NCI-H187 (cell line): ENCODE measurements around the gene CACNG6.
"Not testable (repeated sequence)": the region's sequence is repeated elsewhere in the genome, so short reads cannot be mapped to it uniquely, and the experiment has no call there.

Source experiments
- DNase-seq, 2 experiments: peaks; one replicate each; lab custom pipeline; 2025; lab: John Stamatoyannopoulos, UW

Gene CACNG6

GRCh38 chr19:54002495-54003315, 11.3 kb downstream of the CACNG6 start:
- no peak for DNase-seq

- DNase-seq: no peak
Measured at GRCh38 chr19:54009440-54009839, 18.0 kb downstream of the CACNG6 start.

GRCh38 chr19:54010474-54010873, 19.0 kb downstream of the CACNG6 start:
- DNase-seq: no peak

DNA sequence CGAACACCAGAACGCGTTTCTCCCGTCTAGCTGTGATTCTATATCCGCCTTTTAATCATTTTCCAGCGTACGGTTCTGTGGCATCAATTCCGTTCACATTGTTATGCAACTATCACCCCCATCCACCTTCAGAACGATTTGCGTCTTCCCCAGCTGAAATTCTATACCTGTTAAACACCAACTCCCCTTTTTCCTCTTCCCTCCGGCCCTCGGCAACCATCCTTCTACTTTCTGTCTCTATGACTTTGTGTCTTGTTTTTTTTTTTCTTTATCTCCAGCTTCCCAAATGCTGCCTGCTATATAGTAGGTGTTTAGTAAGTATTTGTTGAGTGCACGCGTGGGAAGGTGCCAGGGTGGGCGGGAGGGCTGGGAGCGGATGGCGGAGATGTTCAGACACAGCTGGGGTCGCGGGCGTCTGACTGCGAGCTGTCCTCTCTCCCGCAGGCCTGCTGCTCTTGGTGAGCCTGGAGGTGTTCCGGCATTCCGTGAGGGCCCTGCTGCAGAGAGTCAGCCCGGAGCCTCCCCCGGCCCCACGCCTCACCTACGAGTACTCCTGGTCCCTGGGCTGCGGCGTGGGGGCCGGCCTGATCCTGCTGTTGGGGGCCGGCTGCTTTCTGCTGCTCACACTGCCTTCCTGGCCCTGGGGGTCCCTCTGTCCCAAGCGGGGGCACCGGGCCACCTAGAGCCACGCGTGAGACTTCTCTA, 20.2 kb downstream of the CACNG6 start:
- no peak for DNase-seq

- no peak for DNase-seq
Measured at GRCh38 chr19:54013866-54014265, 22.4 kb downstream of the CACNG6 start.

DNA sequence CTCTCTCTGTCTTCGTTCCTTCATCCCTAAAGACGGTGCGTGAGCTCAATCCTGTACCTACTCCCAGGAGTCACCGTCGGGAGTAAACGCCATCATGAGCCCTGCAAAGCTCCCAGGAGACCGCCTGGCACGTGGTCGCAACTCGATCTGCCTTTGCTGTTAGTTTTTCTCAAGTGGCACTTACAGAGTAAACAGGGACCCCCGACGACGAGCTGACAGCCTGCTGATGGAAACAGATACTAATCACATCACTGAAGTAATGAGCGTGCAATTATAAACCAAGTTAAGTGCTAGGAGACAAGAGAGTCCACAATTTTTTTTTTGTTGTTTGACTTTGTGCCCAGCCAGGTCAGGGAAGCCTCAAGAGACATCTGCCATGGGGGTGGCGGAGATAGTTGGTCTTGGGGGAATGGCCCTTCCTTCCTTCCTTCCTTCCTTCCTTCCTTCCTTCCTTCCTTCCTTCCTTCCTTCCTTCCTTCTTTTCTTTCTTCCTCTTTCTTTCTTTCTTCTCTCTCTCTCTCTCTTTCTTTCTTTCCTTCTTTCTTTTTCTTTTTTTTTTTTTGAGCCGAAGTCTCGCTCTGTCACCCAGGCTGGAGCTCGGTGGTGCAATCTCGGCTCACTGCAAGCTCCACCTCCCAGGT, 23.6 kb downstream of the CACNG6 start:
- no peak for DNase-seq

- DNase-seq: no peak
Measured at GRCh38 chr19:54017261-54017660, 25.8 kb downstream of the CACNG6 start.

GRCh38 chr19:54021363-54021762, 29.9 kb downstream of the CACNG6 start:
- no peak for DNase-seq

- DNase-seq: no peak
Measured at GRCh38 chr19:54021932-54022331, 30.5 kb downstream of the CACNG6 start.

GRCh38 chr19:54023191-54023590, 31.8 kb downstream of the CACNG6 start:
- DNase-seq: no peak

DNA sequence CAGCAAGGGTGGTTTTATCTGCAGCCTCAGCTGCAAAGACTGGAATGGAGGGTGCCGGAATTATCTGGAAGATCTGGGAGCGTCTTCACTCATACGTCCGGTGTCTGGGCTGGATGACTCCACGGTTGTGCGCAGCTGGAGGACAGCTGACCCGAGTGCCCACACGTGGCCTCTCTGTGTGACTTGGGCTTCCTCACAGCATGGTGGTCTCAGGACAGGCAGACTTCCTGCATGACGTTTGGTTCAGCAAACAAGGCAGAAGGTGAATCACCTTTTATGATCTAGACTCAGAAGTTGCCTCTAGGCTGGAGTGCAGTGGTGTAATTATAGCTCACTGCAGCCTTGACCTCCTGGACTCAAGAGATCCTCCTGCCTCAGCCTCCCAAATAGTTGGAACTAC, 33.2 kb downstream of the CACNG6 start:
- no peak for DNase-seq

DNA sequence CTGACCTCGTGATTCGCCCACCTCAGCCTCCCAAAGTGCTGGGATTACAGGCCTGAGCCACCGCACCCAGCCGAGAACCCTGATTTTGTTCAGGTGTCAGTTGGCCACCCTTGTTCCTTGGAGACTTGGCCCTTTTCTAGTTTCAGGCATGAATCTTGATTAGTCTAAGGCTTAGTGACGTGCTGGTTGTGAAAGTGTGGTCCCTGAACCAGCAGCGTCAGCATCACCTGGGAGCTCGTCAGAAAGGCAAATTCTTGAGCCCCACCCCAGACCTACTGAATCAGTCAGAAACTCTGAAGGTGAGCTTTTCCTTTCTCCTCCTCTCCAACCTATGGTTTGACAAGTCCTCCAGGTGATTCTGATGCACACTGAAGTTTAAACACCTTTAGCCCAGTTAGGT, 35.2 kb downstream of the CACNG6 start:
- DNase-seq: no peak

DNA sequence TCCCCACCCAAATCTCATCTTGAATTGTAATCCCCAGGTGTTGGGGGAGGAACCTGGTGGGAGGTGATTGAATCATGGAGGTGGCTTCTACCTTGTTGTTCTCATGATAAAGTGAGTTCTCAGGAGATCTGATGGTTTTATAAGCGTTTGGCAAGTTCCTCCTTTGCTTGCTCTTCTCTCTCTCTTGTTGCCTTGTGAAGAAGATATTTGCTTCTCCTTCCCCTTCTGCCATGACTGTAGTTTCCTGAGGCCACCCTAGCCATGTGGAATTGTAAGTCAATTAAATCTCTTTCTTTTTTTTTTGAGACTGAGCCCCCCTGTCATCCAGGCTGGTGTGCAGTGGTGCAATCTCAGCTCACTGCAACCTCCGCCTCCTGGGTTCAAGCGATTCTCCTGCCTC, 37.9 kb downstream of the CACNG6 start:
- DNase-seq: no peak

- peak in 1 of 2 experiments; percentile 10 for DNase-seq
Measured at GRCh38 chr19:54029930-54030490, 38.6 kb downstream of the CACNG6 start.

DNA sequence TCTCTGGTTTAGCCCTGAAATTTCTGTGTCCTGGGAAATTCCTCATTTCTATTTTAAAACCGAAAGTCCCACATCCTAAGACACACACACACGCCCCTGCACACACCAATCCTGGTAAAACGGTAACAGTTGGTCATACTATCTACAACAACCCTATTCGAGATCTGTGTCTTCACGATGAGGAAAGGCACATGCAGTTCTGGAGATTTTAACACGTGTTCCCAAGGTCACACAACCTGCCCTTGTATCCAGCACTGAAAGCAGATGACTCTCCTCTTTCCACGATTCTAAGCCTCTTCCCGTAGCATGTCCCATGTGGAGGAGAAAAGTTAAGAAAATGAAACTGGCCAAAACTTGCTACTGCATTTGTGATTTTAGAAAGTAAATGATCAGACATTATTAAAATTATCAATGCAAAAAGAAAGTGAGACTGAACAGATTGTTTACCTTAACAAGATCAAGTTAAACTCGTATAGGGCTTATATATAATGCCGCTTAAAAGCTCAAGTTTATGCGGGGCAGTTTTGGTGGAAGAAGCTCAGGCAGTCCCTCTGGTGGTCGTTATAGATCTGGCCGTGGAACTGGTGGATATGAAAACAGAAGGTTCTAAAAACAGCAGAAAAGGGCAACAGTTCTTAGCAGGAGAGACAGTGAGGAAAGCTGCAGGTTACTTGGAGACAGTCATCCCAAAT, 39.6 kb downstream of the CACNG6 start:
- DNase-seq: no peak

GRCh38 chr19:54035215-54036178, 44.1 kb downstream of the CACNG6 start:
- no peak for DNase-seq

- not testable (repeated sequence) for DNase-seq
Measured at GRCh38 chr19:54036542-54036941, 45.1 kb downstream of the CACNG6 start.

DNA sequence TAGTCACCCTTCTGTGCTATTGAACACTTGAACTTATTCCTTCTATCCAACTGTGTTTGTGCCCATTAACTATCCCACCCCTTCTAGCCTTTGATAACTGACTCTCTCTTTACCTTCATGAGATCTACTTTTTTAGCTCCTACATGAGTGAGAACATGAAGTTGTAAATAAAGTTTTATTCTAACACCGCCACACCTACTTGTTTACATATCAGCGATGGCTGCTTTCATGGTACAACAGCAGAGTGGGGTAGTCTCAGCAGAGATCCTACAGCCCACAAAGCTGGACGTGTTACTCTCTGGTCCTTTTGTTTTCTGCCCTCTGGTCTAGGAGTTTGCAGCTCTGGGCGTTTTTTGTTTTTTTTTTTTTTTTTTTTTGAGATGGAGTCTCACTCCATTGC, 48.6 kb downstream of the CACNG6 start:
- DNase-seq: no peak

DNA sequence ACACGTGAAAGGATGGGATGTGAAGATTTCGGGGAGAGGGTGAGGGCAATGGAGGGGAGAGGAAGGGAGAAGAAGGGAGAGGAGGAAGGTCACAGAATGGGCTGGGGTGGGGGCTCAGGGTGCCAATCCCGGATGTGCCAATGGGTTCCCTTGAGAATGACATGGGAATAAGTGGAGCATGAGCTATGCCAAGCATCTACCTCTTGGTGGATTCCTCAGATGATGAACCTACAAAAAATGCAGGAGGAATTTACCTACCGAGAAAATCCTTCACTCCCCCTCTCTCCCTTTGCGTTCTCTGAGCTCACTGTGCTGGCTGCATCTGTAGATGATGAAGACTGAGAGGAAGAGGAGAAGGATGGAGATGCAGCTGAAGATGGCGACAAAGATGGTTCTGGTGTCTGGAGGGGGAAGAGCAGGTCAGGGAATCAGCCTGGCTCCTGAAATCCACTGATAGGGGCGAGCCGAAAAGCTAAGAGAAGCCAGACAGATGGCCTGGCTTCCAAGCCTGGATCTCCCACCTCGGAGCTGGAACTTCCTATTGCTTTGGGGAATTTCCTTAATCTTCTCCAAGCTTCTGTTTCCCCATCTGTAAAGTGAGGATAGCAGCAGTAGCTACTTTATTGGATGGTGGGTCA, 50.7 kb downstream of the CACNG6 start:
- DNase-seq: no peak

GRCh38 chr19:54042989-54043388, 51.6 kb downstream of the CACNG6 start:
- no peak for DNase-seq
